ENCODE data around the gene LTB.

Gene LTB

DNA sequence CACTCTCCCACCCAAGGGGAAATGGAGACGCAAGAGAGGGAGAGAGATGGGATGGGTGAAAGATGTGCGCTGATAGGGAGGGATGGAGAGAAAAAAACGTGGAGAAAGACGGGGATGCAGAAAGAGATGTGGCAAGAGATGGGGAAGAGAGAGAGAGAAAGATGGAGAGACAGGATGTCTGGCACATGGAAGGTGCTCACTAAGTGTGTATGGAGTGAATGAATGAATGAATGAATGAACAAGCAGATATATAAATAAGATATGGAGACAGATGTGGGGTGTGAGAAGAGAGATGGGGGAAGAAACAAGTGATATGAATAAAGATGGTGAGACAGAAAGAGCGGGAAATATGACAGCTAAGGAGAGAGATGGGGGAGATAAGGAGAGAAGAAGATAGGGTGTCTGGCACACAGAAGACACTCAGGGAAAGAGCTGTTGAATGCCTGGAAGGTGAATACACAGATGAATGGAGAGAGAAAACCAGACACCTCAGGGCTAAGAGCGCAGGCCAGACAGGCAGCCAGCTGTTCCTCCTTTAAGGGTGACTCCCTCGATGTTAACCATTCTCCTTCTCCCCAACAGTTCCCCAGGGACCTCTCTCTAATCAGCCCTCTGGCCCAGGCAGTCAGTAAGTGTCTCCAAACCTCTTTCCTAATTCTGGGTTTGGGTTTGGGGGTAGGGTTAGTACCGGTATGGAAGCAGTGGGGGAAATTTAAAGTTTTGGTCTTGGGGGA lies 6.1 kb downstream of the LTB start:
- DNase-seq (ENCODE audit: low read depth) = no peak

DNA sequence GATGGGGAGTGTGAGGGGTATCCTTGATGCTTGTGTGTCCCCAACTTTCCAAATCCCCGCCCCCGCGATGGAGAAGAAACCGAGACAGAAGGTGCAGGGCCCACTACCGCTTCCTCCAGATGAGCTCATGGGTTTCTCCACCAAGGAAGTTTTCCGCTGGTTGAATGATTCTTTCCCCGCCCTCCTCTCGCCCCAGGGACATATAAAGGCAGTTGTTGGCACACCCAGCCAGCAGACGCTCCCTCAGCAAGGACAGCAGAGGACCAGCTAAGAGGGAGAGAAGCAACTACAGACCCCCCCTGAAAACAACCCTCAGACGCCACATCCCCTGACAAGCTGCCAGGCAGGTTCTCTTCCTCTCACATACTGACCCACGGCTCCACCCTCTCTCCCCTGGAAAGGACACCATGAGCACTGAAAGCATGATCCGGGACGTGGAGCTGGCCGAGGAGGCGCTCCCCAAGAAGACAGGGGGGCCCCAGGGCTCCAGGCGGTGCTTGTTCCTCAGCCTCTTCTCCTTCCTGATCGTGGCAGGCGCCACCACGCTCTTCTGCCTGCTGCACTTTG lies 6.8 kb downstream of the LTB start, which contains the start of gene TNF:
TNF (plus strand) TSS at position 231 of the 567 bp plus-strand sequence; CDS start at position 408, 177 bp downstream.
- no peak for DNase-seq (ENCODE audit: low read depth)

DNA sequence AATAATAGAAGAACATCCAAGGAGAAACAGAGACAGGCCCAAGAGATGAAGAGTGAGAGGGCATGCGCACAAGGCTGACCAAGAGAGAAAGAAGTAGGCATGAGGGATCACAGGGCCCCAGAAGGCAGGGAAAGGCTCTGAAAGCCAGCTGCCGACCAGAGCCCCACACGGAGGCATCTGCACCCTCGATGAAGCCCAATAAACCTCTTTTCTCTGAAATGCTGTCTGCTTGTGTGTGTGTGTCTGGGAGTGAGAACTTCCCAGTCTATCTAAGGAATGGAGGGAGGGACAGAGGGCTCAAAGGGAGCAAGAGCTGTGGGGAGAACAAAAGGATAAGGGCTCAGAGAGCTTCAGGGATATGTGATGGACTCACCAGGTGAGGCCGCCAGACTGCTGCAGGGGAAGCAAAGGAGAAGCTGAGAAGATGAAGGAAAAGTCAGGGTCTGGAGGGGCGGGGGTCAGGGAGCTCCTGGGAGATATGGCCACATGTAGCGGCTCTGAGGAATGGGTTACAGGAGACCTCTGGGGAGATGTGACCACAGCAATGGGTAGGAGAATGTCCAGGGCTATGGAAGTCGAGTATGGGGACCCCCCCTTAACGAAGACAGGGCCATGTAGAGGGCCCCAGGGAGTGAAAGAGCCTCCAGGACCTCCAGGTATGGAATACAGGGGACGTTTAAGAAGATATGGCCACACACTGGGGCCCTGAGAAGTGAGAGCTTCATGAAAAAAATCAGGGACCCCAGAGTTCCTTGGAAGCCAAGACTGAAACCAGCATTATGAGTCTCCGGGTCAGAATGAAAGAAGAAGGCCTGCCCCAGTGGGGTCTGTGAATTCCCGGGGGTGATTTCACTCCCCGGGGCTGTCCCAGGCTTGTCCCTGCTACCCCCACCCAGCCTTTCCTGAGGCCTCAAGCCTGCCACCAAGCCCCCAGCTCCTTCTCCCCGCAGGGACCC lies 7.8 kb downstream of the LTB start:
- DNase-seq (ENCODE audit: low read depth) = no peak

DNA sequence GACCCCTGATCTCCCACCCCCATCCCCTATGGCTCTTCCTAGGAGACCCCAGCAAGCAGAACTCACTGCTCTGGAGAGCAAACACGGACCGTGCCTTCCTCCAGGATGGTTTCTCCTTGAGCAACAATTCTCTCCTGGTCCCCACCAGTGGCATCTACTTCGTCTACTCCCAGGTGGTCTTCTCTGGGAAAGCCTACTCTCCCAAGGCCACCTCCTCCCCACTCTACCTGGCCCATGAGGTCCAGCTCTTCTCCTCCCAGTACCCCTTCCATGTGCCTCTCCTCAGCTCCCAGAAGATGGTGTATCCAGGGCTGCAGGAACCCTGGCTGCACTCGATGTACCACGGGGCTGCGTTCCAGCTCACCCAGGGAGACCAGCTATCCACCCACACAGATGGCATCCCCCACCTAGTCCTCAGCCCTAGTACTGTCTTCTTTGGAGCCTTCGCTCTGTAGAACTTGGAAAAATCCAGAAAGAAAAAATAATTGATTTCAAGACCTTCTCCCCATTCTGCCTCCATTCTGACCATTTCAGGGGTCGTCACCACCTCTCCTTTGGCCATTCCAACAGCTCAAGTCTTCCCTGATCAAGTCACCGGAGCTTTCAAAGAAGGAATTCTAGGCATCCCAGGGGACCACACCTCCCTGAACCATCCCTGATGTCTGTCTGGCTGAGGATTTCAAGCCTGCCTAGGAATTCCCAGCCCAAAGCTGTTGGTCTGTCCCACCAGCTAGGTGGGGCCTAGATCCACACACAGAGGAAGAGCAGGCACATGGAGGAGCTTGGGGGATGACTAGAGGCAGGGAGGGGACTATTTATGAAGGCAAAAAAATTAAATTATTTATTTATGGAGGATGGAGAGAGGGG lies 8.8 kb downstream of the LTB start:
- no peak for DNase-seq (ENCODE audit: low read depth)

GRCh38 chr6:31572041-31572911 lies 9.9 kb downstream of the LTB start, which contains the start of gene LTA:
Gene LTA (plus strand): TSS chr6:31572289. CDS start chr6:31572743, 454 bp downstream.
- no peak for DNase-seq (ENCODE audit: low read depth)

- no peak for DNase-seq (ENCODE audit: low read depth)
Measured at GRCh38 chr6:31569861-31570536, 12.2 kb downstream of the LTB start.

GRCh38 chr6:31568537-31568961 lies 13.7 kb downstream of the LTB start:
- no peak for DNase-seq (ENCODE audit: low read depth)

- DNase-seq (ENCODE audit: low read depth) = no peak
Measured at GRCh38 chr6:31567531-31568370, 14.5 kb downstream of the LTB start.

- DNase-seq (ENCODE audit: low read depth) = no peak
Measured at GRCh38 chr6:31560697-31561058, 21.5 kb downstream of the LTB start.

- peak; percentile 92 for DNase-seq (ENCODE audit: low read depth)
Measured at GRCh38 chr6:31559958-31560696, 22.1 kb downstream of the LTB start.

DNA sequence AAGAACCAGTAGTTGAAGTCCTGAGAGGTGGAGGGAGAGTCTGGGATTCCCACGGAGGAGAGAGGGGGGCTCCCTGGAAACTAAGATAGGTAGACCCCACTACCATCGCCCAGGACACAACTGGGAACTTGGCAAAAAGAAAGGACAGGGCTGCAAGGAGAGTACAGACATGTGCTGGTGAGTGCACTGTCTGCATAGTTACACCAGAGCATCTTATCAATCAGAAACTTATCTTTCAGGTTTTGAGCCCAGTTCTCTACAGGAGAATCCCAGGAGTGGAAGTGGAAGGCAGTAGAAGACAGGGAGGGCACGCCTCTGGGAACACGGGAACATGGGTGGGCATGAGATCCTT lies 22.6 kb downstream of the LTB start:
- no peak for DNase-seq (ENCODE audit: low read depth)

GRCh38 chr6:31558631-31559500 lies 23.4 kb downstream of the LTB start:
- peak; percentile 65 for DNase-seq (ENCODE audit: low read depth)

DNA sequence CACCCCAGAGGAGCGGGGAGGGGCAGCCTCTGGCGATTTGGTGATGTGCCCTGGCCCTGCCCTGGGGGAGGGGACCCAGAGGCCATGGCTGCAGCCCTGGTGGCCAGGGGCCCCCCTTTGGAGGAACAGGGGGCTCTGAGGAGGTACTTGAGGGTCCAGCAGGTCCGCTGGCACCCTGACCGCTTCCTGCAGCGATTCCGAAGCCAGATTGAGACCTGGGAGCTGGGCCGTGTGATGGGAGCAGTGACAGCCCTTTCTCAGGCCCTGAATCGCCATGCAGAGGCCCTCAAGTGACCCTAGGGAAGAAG lies 24.0 kb downstream of the LTB start:
- no peak for DNase-seq (ENCODE audit: low read depth)

DNA sequence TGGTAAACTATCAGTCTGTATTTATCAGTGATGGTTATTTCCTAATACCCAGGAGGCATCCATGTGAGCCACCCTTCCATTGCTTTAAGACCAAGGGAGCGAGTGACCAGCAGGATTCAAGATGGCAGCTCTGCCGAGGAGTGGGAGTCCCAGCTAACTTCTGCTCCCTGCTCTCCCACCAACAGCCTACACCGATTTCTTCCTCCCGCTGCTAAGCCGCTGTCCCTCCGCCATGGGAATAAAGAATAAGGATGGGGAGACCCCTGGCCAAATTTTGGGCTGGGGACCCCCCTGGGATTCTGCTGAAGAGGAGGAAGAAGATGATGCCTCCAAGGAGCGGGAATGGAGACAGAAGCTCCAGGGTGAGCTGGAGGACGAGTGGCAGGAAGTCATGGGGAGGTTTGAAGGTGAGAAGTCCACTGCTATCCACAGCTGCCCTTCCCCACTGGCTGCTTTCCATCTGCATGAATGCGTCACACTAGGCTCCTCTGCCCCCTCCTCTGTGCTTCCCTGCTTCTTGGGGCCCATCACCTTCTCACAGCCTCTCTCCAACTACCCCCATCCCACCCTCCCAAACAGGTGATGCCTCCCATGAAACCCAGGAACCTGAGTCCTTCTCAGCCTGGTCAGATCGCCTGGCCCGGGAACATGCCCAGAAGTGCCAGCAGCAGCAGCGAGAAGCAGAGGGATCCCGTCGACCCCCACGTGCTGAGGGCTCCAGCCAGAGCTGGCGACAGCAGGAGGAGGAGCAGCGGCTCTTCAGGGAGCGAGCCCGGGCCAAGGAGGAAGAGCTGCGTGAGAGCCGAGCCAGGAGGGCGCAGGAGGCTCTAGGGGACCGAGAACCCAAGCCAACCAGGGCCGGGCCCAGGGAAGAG lies 24.5 kb downstream of the LTB start:
- DNase-seq (ENCODE audit: low read depth) = no peak

GRCh38 chr6:31556307-31556706 lies 25.9 kb downstream of the LTB start:
- DNase-seq (ENCODE audit: low read depth) = no peak

DNA sequence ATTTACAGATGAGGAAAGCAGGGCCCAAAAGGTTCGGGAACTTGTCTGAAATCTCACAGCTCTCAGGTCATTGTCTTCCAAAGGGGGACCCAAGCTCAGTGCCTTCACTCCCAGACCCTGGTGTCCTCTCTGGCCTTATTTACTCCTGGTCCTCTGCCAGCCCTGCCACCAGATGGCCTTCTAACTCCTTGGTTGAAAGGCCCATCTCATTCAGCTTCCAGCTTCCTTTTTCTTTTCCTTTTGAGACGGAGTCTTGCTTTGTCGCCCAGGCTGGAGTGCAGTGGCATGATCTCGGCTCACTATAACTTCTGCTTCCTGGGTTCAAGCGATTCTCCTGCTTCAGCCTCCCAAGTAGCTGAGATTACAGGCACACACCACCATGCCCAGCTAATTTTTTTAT lies 30.9 kb downstream of the LTB start:
- DNase-seq (ENCODE audit: low read depth) = peak; percentile 74

GRCh38 chr6:31548544-31548873 lies 33.7 kb downstream of the LTB start:
- no peak for DNase-seq (ENCODE audit: low read depth)
